Umbilical cord (tissue), 2 donors: ENCODE measurements around the gene MED13L. TPM values are rescaled to one million over a fixed set of nuclear protein-coding genes. Genes with fewer than 3 reads are reported as not detected.
A peak's percentile ranks its signal among the peaks of the same experiment; 100 is the strongest.

Experiments
- DNase-seq: peaks from one replicate; pipeline ENCODE4 v3.0.0-alpha.2; 2015; ENCODE audit warnings: low spot score
- total RNA-seq: library from RNA; depleted of rRNA; stranded (reverse); fragments of >200 nt; gene quantifications from one replicate; pipeline ENCODE4 v1.2.3, GENCODE V29; 2014; ENCODE audit warnings: low replicate concordance; ENCODE audit not compliant: insufficient read depth

MED13L gene
- total RNA-seq, 1 donor from 2014 or later = 285 TPM

DNA sequence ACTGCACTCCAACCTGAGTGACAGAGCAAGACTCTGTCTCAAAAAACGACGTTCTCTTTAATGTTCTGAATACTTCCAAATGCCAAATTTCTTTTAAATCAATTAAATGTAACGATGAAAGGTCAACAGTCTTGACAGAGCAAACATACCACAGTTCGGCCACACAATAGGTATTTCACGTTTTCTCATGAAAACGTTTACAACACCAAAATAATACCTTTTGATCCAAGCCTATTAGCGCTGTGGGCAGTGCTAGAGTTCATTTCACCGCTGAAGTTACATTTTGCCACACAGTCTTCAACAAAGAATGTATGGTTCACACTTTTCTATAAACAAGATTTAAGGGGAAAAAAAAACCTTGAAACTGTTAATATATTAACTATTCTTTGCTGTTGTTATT lies 122.1 kb downstream of the MED13L start:
- DNase-seq = no peak

DNA sequence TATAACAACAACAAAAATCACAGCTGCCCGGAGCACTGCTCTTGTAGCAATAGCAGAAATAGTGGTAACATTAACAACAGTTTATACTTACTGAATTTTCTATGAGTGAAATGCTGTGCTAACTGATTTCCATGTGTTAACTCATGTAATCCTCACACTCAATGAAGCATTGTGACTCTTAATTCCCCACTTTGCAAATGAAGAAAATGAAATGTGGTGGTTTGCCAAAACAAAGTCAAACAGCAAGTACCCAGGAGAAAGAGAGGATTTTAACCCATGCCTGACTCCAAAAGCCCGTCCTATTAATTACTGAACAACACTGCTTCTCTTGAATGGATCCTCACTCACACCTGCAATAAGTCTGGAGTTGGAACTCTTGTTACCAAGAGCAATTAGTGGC lies 123.5 kb downstream of the MED13L start:
- no peak for DNase-seq

DNA sequence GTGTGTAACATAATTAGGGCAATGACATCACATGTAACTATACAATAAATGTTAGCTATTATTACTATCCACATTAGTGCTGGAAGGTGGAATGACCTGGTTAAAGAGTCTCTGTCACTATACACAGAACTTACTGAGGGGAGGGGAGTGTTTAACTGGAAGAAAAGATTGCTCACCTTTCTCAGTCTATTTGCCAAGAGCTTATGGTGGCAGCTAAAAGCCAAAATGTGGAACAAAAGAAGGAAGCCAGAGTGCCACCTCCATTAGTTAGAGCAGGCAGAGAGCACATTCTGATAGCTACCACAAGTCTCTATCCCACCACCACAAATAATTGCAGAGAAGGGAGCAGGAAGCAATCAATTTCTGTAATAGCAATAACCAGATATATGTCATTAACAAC lies 124.4 kb downstream of the MED13L start:
- no peak for DNase-seq

DNA sequence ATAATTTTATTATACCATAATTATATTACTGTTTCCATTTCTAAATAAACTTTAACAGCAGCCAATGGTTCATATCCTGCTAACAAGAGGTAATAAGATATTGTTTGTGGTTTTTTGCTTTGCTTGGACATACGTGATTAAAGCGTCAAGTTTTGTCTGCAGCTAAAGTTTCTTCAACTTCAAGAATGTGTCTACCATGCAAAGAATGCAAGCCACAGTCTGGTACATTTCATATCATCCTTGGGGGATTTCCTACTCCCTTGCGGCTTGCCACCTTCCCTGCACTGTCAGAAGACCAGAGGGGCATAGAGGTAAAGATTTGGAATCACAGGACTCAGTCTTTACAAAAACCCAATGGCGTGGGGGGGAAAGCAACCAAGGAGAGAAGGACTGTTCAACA lies 125.2 kb downstream of the MED13L start:
- peak; percentile 42 for DNase-seq

- DNase-seq = no peak
These were observed 127.0 kb downstream of the MED13L start for GRCh38 chr12:116150452-116150851.

- DNase-seq = peak; percentile 20
These were observed 127.5 kb downstream of the MED13L start for GRCh38 chr12:116150001-116150400.

DNA sequence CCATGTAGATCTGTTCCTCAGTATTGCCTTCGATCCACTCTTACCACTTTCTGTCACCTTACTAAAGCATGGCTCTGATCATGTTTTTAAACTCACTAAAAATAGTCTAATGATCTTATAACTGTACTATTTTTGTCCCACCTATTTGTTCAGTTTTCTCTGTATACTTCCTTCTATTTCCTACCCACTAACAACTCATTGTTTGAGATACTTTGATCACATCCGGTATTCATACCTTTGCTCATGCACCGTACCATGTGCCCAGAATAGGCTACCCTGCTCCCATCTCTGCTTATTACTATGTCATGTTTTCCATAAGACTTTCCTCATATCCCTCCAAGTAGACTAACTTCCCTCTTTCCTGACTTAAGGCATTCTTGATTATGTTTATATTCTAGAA lies 128.6 kb downstream of the MED13L start:
- DNase-seq = no peak

DNA sequence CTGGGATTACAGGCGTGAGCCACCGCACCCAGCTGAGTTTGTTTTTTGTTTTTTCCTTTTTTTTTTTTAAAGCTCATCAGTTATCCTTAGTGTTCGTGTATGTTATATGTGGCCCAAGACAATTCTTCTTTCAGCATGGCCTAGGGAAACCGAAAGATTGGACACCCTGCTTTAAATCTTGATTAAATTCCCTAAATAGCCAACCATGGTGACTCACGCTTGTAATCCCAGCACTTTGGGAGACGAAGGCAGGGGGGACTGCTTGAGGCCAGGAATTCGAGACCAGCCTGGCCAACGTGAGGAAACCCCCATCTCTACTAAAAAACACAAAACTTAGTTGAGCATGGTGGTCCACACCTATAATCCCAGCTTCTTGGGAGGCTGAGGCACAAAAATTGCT lies 131.1 kb downstream of the MED13L start:
- no peak for DNase-seq

DNA sequence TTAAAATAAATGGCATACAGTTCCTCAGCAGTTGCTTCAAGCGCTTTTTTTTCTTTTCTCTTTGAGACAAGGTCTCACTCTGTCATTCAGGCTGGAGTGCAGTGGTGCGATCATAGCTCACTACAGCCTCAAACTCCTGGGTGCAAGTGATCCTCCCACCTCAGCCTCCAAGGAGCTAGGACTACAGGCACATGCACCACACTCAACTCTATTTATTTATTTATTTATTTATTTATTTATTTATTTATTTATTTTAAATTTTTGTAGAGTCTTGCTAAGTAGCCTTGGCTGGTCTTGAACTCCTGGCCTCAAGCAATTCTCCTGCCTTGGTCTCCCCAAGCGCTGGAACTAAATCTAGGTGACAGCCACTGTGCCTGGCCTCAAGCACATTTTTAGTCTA lies 132.0 kb downstream of the MED13L start:
- no peak for DNase-seq

GRCh38 chr12:116144384-116144783 lies 133.1 kb downstream of the MED13L start:
- no peak for DNase-seq

DNA sequence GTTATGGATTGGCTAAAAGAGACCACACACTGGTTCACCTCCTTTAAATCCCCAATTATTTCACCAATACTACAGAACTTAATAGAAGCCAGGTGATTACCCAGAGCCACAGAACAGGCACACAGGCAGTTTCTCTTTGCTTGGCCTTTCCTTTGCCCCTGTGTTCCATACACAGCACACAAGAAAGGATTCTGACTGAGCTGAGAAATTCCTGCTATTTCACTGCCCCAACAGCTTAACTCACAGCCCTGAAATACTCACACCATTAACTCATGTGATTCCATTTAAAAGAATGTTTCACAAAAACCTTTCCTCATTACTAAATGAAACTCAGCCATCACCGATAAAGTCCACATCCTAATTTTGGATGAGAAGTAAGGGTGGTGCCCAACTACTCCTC lies 133.6 kb downstream of the MED13L start:
- DNase-seq = no peak

GRCh38 chr12:116142936-116143898 lies 134.3 kb downstream of the MED13L start:
- peak; percentile 57 for DNase-seq

DNA sequence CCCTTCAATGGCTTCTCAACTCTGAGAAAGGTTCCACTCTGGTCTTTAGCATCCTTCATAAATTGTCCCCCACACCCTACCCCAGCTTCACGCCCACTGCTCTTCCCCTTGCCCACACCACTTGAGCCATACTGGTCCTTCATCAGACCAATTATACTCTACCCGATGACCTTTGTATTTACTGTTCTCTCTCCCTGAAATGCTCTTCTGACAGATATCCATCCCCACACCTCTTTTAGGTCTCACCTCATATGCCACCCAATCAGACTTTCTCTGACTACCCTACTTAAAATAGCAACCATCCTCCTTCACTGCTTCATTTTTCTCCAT lies 135.7 kb downstream of the MED13L start:
- no peak for DNase-seq

- DNase-seq = no peak
These were observed 136.2 kb downstream of the MED13L start for GRCh38 chr12:116141110-116141832.

GRCh38 chr12:116140529-116140928 lies 137.0 kb downstream of the MED13L start:
- DNase-seq = no peak

GRCh38 chr12:116138781-116139180 lies 138.7 kb downstream of the MED13L start:
- DNase-seq = no peak

DNA sequence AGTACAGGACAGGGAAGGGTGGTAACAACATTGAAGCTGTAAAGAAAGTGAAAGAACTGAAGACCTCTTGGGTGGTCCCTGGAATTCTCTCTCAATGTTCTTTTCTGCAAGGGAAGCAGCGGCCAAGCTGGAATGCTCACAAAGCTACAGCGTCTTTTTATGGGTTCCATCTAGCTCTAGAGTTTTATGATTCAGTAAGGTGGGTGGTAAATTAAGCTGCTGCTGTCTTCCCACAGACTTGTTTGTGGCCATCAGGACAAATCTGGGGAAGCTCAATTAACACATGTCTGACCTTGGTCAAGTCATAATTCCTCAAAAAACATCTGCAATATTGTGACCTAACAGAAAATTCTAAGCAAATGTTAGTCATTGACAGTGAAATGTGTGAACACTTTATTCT lies 139.1 kb downstream of the MED13L start:
- DNase-seq = no peak

- no peak for DNase-seq
These were observed 140.2 kb downstream of the MED13L start for GRCh38 chr12:116137318-116137717.

GRCh38 chr12:116136340-116136739 lies 141.2 kb downstream of the MED13L start:
- DNase-seq = no peak

DNA sequence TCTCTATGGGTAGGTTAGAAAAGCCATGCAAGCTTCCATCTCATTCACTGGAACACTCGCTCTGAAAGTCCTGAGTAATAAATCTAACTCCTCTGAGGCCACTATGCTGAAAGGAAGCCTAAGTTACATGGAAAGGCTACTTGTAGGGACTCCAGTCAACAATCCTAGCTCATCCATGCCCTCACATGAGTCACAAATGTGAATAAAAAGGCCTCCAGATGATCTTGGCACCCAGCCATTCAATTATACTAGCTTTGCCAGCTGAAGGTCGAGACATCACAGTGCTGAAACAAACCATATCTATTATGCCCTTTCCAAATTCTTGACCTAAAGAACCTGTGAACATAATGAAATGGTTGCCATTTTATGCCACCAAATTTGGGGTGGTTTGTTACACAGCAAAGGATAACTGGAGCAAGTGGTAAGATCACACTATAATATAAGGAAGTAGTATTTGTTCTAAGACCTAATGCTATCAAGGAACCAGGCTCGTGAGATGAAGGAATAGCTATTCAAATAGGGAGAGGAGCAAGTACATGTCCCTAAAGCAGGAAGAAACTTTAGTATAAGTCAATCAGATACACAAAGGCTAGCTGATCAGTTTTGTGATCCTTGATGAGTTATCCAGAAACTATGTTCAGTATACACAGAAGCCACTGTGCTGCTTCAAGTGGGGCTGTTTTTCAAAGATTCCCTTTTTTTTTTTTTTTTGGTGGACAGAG lies 142.1 kb downstream of the MED13L start:
- no peak for DNase-seq

- no peak for DNase-seq
These were observed 143.8 kb downstream of the MED13L start for GRCh38 chr12:116133636-116134214.

- no peak for DNase-seq
These were observed 144.3 kb downstream of the MED13L start for GRCh38 chr12:116133149-116133548.
